Prostate gland (tissue), 2 donors: Measurements from ENCODE around the gene XRCC3.

Experiments
- POLR2A ChIP-seq: fragments of 450-650 bp; IDR thresholded peaks from one replicate; pipeline ENCODE4 v1.6.1; 2016; ENCODE audit warnings: antibody characterized with exemption, mild to moderate bottlenecking
- POLR2AphosphoS5 ChIP-seq: sonication (generic); formaldehyde crosslinking; IDR thresholded peaks from one replicate; pipeline ENCODE4 v1.6.1; 2017; ENCODE audit warnings: antibody characterized with exemption
- TF ChIP-seq, protein P1 (sequence below), 4 experiments: fragments of 200-600 bp in 2 of 4; fragments of 450-650 bp in 2 of 4; sonication (generic) in 2 of 4; IDR thresholded peaks; 1 replicate in 3 of 4; 2 replicates in 1 of 4; pipeline ENCODE4 v1.5.1; 2016 to 2019; ENCODE audit warnings: antibody characterized with exemption in 4 of 4, mild to moderate bottlenecking in 2 of 4, moderate library complexity in 2 of 4

DNA sequence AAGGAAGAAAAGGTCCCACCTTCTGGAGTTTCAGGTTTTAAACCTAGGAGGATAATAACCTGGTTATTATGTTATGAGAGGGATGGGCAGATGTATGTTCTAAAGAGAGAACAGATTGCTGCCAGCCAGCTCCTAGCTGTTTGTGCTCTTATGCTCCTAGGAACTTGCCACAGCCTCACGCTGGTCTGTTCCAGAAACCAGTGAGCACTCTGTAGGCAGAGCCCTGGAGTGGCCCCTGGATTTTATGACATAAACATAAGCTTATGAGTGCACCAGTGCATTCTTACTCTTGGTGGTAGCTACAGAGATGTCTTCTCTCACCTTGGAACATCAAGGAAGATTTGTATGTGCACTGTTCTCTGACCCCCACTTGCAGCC is 58.5 kb downstream of the XRCC3 start:
- TF ChIP-seq POLR2AphosphoS5 (no peak), POLR2A (no peak)
- TF ChIP-seq, protein P1, sequence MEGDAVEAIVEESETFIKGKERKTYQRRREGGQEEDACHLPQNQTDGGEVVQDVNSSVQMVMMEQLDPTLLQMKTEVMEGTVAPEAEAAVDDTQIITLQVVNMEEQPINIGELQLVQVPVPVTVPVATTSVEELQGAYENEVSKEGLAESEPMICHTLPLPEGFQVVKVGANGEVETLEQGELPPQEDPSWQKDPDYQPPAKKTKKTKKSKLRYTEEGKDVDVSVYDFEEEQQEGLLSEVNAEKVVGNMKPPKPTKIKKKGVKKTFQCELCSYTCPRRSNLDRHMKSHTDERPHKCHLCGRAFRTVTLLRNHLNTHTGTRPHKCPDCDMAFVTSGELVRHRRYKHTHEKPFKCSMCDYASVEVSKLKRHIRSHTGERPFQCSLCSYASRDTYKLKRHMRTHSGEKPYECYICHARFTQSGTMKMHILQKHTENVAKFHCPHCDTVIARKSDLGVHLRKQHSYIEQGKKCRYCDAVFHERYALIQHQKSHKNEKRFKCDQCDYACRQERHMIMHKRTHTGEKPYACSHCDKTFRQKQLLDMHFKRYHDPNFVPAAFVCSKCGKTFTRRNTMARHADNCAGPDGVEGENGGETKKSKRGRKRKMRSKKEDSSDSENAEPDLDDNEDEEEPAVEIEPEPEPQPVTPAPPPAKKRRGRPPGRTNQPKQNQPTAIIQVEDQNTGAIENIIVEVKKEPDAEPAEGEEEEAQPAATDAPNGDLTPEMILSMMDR (IDR thresholded peaks at IDR 0.05), result no peak
